ENCODE data around the gene ABCB1.

DNA sequence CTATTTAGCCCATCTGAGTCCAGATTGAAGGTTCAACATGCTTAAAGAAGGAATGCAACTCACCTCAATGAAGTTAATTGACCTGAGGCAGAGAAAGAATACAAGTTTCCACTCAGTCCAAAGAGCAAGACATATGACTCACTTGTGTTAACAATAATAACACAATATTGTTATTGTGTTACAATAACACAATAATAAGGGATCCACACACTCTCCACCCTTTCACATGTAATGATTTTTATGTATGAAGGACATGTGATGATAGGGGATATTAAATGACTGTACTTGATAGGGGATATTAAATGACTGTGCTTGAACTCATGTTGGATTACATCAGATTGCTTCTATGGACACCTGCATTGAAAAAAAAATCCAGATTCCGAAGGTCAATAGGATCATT, 3.6 kb upstream of the ABCB1 start:
- TF ChIP-seq, protein P1, sequence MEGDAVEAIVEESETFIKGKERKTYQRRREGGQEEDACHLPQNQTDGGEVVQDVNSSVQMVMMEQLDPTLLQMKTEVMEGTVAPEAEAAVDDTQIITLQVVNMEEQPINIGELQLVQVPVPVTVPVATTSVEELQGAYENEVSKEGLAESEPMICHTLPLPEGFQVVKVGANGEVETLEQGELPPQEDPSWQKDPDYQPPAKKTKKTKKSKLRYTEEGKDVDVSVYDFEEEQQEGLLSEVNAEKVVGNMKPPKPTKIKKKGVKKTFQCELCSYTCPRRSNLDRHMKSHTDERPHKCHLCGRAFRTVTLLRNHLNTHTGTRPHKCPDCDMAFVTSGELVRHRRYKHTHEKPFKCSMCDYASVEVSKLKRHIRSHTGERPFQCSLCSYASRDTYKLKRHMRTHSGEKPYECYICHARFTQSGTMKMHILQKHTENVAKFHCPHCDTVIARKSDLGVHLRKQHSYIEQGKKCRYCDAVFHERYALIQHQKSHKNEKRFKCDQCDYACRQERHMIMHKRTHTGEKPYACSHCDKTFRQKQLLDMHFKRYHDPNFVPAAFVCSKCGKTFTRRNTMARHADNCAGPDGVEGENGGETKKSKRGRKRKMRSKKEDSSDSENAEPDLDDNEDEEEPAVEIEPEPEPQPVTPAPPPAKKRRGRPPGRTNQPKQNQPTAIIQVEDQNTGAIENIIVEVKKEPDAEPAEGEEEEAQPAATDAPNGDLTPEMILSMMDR (optimal IDR thresholded peaks at IDR 0.05 in 1 of 3, IDR thresholded peaks at IDR 0.05 in 1 of 3, conservative IDR thresholded peaks at IDR 0.05 in 1 of 3; ENCODE audit: extremely low read depth in 1 of 3, insufficient read depth in 2 of 3, low read length in 3 of 3): no peak
- no peak for TF ChIP-seq EZH2 (IDR thresholded peaks at IDR 0.05; ENCODE audit: low read length)

All from keratinocyte (primary cell).